DMS 273 (cell line): ENCODE data around the gene CNTF.

ENCODE experiments used
- DNase-seq: peaks from one replicate; lab custom pipeline; 2025; ENCODE audit not compliant: unreplicated experiment; lab: John Stamatoyannopoulos, UW

CNTF gene

DNA sequence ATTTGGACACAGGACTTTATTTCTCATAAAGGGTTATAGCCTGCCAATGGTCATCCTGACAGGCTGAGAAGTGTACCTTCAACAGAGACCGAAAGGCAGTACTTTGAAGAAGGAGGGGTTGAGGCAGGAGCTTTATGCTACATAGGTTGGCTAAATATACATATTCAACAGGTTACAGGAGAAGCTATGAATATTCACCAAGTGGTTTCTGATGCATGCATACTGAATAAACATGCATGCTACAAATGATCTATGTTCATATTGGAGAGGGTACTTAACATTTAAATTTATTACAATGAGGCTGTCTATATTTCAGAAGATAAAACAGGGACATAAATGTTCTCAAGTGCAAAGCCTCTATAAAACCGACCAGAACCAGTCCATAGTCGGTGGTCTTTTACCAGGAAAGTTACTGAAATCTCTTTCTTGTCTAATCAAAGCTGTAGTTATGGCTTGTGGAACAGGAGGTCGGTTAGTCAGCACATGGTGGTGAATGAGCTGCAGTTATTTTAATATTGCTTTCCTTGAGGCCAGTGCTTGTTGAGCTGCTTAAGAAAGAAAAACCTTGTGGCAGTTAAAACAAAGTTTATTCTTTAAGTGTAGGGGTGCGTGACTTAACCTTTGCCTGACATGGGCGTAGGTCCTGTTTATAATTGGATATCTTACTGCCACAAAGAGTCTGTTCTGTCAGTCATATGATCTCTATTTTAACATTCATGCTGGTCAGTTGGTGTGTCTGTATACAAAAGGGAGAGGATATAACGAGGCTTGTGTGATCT is 19.5 kb downstream of the CNTF start:
- no peak for DNase-seq

DNA sequence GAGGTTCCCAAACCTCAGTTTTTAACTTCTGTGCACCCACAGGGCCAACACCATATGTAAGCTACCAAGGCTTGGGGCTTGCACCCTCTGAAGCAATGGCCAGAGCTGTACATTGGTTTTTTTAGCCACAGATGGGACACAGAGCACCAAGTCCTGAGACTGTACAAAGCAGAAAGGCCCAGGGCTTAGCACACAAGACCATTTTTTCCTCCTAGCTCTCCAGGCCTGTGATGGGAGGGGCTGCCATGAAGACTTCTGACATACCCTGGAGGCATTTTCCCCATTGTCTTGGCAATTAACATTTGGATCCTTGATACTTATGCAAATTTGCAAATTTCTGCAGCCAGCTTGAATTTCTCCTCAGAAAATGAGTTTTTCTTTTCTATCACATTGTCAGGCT is 23.4 kb downstream of the CNTF start:
- DNase-seq: no peak

DNA sequence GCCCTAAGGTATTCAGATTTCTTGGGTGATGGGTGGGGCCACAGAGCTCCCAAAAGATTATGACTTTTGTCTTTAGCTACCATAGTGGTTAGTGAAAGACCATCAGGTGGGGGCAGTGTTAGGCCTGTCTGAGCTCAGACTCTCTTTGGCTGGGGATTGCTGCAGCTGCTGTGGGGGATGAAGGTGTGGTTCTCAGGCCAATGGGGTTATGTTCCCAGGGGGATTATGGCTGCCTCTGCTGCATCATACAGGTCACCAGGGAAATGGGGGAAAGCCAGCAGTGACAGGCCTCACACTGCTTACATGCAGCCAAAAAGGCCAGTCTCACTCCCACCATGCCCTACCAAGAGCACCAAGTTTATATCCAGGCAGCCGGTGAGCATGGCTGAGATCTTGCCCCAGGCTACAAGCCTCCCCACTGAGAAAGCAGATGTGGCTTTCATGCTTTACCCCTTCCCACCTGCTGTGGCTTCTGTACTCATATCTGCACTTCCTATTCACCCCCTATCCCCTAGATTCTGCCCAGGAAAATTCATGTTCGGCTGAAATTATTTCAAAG is 24.8 kb downstream of the CNTF start:
- peak; percentile 27 for DNase-seq

- no peak for DNase-seq
Measured at GRCh38 chr11:58647866-58648265, 25.4 kb downstream of the CNTF start.

DNA sequence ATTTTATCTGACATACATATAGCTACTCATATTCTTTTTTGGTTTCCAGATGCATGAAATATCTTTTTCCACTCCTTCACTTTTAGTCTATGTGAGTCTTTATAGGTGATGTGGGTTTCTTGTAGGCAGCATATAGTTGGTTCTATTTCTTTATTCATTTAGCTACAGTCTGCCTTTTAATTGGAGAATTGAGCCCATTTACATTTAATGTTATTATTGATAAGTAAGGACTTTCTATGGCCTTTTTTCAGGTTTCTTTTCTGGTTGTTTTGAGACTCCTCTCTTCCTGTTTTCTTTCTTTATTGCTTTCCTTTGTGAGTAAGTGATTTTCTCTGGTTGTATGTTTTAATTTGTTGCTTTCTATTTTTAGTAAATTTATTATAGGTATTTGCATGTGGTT is 27.2 kb downstream of the CNTF start:
- no peak for DNase-seq

- no peak for DNase-seq
Measured at GRCh38 chr11:58650496-58650895, 28.0 kb downstream of the CNTF start.

GRCh38 chr11:58652726-58653280 is 30.3 kb downstream of the CNTF start:
- DNase-seq: no peak

GRCh38 chr11:58654079-58654907 is 31.8 kb downstream of the CNTF start:
- DNase-seq: peak; percentile 84

- DNase-seq: no peak
Measured at GRCh38 chr11:58654908-58655296, 32.4 kb downstream of the CNTF start.

GRCh38 chr11:58656348-58656747 is 33.9 kb downstream of the CNTF start:
- DNase-seq: no peak

- DNase-seq: no peak
Measured at GRCh38 chr11:58658623-58659022, 36.2 kb downstream of the CNTF start.

DNA sequence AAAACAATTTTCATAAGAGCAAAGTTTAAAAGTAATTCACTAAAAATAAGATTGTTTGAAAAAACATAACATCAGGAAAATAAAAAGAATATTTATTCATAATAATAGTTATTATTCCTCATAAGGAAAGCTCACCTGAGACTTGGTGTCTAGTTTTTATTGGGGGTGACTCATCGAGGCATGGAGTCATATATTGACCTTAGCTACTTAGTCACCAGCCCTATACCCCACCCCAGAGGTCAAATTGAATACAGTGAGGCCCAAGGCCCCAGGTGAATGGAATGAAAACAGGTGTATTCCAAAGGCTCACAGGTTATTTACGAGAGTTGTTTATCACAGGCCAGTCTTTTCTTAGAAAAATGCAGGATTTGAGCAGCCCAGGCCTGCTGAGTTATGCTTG is 36.9 kb downstream of the CNTF start:
- no peak for DNase-seq

GRCh38 chr11:58659910-58660570 is 37.6 kb downstream of the CNTF start:
- DNase-seq: no peak

GRCh38 chr11:58671983-58672633 is 49.6 kb downstream of the CNTF start:
- DNase-seq: no peak

DNA sequence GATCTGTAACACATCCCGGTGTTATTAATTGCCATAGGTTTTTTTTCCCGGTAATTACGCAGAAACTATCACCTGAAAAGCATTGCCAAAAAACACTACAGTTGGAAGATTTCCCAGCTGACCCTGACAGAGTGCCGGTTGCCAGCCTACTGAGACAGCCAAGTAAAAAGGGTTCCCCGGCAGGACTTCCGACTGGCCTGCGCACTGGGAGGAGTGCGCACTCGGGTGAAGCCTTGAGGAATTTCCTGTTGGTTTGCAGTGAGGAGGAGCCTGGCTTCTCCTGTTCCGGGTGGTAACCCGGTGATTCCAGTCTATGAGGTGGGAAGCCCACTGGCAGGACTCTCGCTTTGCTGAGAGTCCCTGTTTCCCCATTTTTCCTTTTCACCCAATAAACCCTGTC is 52.1 kb downstream of the CNTF start:
- DNase-seq: peak; percentile 3
